NCI-H226 (cell line): Measurements from ENCODE around the gene SAXO2.
"Not testable (repeated sequence)": the region's sequence is repeated elsewhere in the genome, so short reads cannot be mapped to it uniquely, and the experiment has no call there.

Experiments used
- DNase-seq: peaks from one replicate; pipeline ENCODE4 v3.0.0-alpha.2; 2015

SAXO2 gene

GRCh38 chr15:82314769-82315518, 52.3 kb downstream of the SAXO2 start:
- DNase-seq = no peak

DNA sequence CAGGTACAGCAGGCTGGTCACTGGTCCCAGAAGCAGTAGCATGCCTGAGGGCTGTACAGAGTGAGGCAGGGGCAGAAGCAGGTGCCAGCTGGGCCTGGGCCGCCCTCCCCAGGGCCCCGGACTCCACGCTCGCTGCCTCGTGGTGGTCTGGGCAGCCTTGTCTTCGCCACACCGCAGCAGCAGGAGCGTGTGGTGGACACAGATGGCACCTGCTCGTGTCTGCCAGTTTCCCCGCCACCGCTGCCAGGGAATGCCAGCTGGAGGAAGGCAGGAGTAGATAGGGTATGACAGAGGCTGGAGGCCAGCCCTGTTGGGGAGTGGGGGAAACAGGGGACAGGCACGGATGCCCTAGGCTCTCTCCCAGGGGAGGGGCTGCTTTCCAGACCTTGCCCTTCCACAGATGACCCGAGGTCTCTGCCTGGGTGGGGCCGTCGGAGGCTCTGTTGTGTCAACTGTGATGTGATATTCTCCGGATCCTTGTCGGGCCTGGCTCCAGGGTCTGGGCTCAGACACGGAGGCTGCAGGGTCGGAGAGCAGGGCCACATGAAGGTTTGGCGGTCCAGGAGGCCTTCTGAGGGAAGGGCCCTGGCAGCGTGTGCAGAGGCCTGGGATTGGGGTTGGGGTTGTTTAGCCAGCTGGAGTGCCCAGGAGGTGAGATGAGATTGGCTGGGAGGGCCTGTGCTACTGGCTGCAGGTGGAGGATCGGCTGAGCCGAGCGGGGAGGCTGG, 53.1 kb downstream of the SAXO2 start:
- DNase-seq = no peak

- not testable (repeated sequence) for DNase-seq
Measured at GRCh38 chr15:82316247-82317090, 53.9 kb downstream of the SAXO2 start.

GRCh38 chr15:82317091-82317489, 54.5 kb downstream of the SAXO2 start:
- no peak for DNase-seq

DNA sequence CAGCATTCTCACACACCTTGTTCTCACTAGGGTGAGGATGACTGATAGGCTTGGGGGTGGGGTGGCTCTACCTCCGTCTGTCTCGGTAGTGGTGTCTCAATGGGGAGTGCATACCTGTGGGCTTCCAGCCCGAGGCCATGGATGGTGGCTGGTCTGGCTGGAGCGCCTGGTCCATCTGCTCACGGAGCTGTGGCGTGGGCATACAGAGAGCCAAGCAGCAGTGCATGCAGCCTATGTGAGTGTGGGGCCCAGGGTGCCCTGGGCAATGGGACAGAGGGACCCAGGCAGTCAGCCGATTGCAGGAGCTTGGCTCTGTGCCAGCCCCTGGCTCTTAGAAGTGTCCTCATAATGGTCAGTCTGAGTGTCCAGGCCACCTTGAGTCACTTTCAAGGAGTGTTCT, 54.9 kb downstream of the SAXO2 start:
- DNase-seq = not testable (repeated sequence)

DNA sequence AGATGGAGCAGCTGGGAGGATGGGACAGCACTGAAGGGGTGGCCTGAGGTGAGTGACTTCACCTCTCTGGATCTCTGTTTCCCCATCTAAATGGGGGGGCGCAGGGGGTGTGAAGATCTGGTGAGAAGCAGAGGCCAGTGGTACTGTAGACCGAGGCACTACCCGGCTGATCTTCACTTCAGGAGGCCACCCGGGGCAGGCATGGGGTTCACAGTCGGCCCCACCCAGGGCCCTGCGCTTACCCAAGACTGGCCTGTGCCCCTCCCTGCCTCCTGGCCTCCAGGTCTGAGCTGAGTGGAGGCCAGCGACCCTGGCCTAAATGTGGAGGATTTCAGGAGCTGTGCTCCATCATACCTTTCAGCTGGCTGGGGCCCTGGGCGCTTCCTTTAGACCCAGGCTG, 55.7 kb downstream of the SAXO2 start:
- not testable (repeated sequence) for DNase-seq

- DNase-seq = not testable (repeated sequence)
Measured at GRCh38 chr15:82319522-82320278, 57.1 kb downstream of the SAXO2 start.

GRCh38 chr15:82320861-82321260, 58.2 kb downstream of the SAXO2 start:
- DNase-seq = not testable (repeated sequence)

- DNase-seq = not testable (repeated sequence)
Measured at GRCh38 chr15:82322488-82322887, 59.9 kb downstream of the SAXO2 start.

GRCh38 chr15:82324831-82325230, 62.2 kb downstream of the SAXO2 start:
- DNase-seq = not testable (repeated sequence)

DNA sequence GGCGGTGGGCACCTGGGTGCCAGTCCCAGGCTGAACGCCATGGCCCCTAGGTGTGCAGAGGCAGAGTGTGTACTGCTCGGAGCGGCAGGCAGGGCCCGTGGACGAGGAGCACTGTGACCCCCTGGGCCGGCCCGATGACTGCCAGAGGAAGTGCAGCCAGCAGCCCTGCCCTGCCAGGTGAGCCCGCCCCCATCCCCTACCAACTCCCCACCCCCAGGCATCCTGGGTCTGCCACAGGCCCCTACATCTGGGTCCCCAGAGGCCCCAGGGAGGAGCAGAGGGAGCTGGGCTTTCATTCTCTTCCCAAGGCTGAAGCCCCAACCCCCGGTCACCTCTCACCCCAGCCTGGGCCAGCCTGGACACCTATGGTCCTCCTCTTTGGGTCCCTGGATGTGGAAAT, 63.0 kb downstream of the SAXO2 start:
- DNase-seq = not testable (repeated sequence)

DNA sequence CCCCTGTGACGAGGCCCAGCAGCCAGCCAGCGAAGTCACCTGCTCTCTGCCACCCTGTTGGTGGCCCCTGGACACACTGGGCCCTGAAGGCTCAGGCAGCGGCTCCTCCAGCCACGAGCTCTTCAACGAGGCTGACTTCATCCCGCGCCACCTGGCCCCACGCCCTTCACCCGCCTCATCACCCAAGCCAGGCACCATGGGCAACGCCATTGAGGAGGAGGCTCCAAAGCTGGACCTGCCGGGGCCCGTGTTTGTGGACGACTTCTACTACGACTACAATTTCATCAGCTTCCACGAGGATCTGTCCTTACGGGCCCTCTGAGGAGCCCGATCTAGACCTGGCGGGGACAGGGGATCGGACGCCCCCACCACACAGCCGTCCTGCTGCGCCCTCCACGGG, 64.3 kb downstream of the SAXO2 start:
- DNase-seq = not testable (repeated sequence)

GRCh38 chr15:82327372-82327771, 64.8 kb downstream of the SAXO2 start:
- DNase-seq = not testable (repeated sequence)

GRCh38 chr15:82329039-82329438, 66.4 kb downstream of the SAXO2 start:
- not testable (repeated sequence) for DNase-seq

- DNase-seq = not testable (repeated sequence)
Measured at GRCh38 chr15:82330921-82331320, 68.3 kb downstream of the SAXO2 start.

DNA sequence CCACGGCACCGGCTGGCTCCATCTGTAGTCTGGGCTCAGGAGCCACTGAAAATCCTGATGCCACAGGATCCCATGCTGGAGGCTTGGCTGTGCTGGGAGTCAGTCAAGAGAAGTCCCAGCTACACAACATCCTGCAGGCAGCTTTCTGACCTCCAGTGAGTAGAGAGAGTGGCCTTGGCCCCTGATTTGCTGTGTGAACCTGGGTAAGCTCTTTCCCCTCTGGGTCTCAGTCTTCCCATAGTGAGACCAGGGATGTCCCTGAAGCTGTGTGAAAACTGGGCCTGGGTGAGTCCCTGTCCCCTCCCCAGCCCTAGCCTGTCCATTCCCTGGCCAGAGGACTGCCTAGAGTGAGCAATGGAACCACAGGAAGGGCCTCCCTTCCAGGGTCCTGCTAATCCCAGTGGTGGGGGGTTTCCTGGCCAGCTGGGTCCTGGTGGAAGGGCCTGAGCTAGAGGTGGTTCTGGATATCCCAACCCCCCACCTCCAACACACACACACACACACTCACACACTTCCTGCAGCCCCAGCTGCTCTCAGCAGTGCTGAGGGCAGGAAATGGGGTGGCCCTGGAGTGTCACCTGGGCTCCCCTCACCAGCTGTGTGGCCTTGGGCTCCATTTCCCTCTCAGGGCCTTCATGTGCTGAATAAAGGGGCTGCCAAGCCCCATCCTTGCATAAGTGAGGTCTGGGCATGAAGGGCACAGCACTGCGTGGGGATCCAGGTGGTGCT, 69.1 kb downstream of the SAXO2 start:
- not testable (repeated sequence) for DNase-seq

GRCh38 chr15:82332711-82333602, 70.3 kb downstream of the SAXO2 start:
- DNase-seq = not testable (repeated sequence)

GRCh38 chr15:82333603-82334553, 71.3 kb downstream of the SAXO2 start:
- DNase-seq = not testable (repeated sequence)
